OCI-LY7 (cell line): ENCODE measurements around the gene KIAA1671.

Experiments used
- EZH2phosphoT487 ChIP-seq: fragments of 200-600 bp; sonication (generic); IDR thresholded peaks from 2 replicates; pipeline ENCODE4 v1.6.1; 2018; ENCODE audit warnings: low read depth, borderline replicate concordance, mild to moderate bottlenecking, mixed run types, antibody characterized with exemption, low read length, moderate library complexity, mixed read lengths
- TF ChIP-seq, protein P1 (sequence below): fragments of 200-600 bp; sonication (generic); conservative IDR thresholded peaks from 2 replicates; pipeline ENCODE4 v1.5.1; 2014; ENCODE audit warnings: mild to moderate bottlenecking, antibody characterized with exemption, low read length, moderate library complexity, mixed read lengths

DNA sequence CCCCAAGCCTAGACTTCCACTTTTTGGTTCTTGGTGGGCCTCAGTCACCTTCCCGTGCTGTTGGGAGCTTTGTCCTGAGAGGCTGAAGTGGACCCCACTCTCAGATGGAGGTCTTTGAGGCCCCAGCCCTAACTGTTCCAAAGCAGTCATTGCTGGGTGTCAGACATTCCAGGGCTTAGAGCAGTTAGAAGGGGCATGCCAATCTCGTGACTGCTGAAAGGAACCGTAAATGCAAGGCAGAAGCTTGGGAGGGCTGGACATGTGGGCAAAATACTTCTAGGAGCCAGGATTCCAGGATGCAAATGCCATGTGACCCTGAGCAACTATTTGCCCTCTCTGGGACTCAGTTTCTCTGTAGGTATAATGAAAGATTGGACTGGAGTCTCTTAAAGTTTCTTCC, 128.3 kb downstream of the KIAA1671 start:
- TF ChIP-seq, protein P1, sequence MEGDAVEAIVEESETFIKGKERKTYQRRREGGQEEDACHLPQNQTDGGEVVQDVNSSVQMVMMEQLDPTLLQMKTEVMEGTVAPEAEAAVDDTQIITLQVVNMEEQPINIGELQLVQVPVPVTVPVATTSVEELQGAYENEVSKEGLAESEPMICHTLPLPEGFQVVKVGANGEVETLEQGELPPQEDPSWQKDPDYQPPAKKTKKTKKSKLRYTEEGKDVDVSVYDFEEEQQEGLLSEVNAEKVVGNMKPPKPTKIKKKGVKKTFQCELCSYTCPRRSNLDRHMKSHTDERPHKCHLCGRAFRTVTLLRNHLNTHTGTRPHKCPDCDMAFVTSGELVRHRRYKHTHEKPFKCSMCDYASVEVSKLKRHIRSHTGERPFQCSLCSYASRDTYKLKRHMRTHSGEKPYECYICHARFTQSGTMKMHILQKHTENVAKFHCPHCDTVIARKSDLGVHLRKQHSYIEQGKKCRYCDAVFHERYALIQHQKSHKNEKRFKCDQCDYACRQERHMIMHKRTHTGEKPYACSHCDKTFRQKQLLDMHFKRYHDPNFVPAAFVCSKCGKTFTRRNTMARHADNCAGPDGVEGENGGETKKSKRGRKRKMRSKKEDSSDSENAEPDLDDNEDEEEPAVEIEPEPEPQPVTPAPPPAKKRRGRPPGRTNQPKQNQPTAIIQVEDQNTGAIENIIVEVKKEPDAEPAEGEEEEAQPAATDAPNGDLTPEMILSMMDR = no peak
- TF ChIP-seq EZH2phosphoT487 = no peak
